Breast epithelium (tissue), 3 donors: ENCODE results near the gene CHTF18.

Experiments
- POLR2AphosphoS5 ChIP-seq, 3 donors: sonication (generic); formaldehyde crosslinking; IDR thresholded peaks; one replicate each; pipeline ENCODE4 v1.6.1; 2017; ENCODE audit warnings: antibody characterized with exemption in 3 of 3
- TF ChIP-seq, protein P1 (sequence below), 3 donors: fragments of 450-650 bp; IDR thresholded peaks; one replicate each; pipeline ENCODE4 v1.5.1; 2016 to 2017; ENCODE audit warnings: antibody characterized with exemption in 3 of 3, mild to moderate bottlenecking in 3 of 3, moderate library complexity in 3 of 3

DNA sequence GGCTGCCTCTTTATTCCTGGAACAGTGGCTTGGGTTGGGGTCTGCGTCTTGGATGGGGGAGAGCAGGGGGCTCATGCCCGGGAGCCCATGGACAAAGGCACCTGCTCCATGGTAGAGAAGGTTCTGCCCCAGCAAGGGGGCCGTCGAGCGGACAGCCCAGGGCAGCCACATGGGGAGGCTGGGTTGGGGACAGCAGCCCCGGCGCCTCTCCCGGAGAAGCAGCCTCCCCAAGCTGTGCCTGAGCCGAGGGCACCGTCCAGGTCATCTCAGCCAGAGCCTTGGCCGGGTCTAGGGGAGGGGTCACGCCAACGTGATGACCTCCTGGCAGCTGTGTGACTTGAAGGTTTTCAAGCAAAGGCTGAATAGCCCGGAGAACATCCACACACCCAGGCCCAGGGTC is 45.0 kb downstream of the CHTF18 start:
- no peak for TF ChIP-seq POLR2AphosphoS5 (IDR thresholded peaks at IDR 0.05)
- TF ChIP-seq, protein P1, sequence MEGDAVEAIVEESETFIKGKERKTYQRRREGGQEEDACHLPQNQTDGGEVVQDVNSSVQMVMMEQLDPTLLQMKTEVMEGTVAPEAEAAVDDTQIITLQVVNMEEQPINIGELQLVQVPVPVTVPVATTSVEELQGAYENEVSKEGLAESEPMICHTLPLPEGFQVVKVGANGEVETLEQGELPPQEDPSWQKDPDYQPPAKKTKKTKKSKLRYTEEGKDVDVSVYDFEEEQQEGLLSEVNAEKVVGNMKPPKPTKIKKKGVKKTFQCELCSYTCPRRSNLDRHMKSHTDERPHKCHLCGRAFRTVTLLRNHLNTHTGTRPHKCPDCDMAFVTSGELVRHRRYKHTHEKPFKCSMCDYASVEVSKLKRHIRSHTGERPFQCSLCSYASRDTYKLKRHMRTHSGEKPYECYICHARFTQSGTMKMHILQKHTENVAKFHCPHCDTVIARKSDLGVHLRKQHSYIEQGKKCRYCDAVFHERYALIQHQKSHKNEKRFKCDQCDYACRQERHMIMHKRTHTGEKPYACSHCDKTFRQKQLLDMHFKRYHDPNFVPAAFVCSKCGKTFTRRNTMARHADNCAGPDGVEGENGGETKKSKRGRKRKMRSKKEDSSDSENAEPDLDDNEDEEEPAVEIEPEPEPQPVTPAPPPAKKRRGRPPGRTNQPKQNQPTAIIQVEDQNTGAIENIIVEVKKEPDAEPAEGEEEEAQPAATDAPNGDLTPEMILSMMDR (IDR thresholded peaks at IDR 0.05): no peak
